ENCODE results near the gene MRPL45.

Gene MRPL45

DNA sequence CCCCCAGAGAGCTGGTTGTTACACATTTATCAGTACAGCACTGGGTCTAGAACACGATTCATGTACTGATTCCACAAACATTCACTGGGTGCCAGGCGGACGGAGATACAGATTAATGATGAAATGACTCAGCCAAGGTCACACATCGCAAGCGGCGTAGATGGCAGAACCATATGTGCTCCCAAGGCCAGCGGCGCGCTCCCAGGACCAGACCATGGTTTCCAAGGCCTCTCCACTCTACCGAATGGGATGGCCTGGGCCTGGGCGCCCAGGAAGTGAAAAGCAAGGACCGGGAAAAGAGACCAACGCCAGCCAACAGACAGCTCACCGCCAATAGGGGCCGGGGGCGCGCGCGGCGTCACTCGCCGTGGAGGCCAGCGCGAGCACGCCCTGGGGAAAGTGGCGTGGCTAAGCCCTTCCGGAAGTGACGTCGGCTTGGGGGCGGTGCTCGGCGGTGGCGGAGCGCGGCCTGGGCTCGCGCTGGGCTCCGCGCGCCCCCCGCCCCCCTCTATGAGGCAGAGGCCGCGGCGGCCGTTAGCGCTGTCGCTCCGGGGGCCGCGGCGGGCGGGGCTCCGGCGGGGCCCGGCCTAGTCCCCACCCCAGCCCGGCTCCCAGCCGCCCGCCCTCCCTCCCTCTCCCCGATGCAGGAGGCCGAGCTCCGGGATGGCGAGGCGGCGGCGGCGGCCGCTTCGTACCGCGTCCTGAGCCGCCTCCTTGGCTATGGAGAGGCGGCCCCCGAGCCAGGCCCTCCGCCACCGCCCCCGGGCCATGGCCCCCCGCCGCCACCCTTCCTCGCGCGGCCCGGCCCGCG is 54.6 kb downstream of the MRPL45 start, which contains the start of gene SOCS7:
TSS of gene SOCS7 (plus strand) at position 433 of the 811 bp plus-strand sequence. CDS start at position 642, 209 bp downstream.
- DNase-seq, result peak; percentile 81

- DNase-seq, result no peak
These were observed 55.5 kb downstream of the MRPL45 start for GRCh38 chr17:38352245-38353085.

- DNase-seq, result no peak
These were observed 56.2 kb downstream of the MRPL45 start for GRCh38 chr17:38353086-38353604.

- no peak for DNase-seq
These were observed 56.7 kb downstream of the MRPL45 start for GRCh38 chr17:38353668-38354067.

DNA sequence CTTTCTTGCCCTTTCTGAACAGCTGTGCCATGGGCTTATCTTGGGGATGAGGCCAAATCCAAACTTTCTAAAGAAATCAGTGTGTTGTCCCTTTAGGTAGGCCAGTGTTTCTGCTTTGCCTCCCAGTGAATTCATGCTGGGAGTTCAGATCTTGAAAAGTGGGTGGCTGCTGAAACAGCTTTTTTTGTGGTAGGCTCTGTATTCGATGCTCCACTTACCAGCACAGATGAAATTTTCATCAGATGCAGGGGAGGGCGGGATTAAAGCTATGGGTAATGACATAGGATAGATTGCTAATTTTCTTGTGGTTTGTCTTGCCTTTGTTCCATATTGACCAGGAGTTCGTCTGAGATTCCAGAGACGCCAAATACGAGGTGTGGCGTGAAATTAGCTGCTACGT is 57.5 kb downstream of the MRPL45 start:
- no peak for DNase-seq

GRCh38 chr17:38355251-38355650 is 58.3 kb downstream of the MRPL45 start:
- no peak for DNase-seq

- no peak for DNase-seq
These were observed 60.6 kb downstream of the MRPL45 start for GRCh38 chr17:38357486-38358123.

DNA sequence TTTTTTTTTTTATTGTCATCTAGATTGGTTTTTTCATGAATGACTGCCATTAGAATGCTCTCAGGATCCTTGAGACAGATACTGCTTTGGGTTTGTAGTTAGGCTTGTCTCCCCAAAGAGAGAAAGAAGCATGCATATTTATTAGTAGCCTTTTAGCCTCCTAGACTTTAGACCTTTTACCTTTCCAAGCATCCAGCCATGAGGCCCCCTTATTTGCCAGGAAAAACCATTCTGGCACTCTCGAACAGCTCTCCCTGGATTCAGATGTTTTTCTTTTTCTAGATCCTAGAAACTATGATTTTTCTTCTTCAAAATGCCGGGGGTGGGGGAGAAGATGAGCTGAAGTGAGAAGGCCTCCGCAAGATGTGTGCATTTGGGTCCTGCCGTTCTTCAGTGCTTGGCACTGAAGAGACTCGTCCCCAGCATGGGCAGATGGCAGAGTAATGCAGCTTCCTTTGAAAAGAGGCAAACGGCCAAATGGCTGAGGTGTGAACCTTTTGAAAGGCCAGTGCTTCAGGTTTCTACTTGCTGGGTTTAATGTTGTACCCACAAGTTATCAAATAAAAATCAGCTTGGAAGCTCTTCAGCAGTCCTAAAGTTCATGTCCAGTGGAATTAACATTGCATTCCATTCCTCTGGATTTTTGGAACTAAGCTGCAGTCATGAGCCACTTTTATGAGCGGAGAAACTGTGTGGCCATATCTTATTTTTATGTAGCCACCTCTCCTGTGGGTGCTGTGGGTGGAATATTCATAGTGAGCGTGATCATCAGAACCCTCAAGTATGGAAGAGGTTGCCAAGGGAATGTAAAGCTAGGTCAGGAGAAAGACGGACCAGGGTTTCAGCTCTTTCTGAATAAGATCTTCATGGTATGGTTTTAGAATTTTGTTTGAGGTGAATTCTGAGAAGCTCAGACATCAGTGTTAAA is 61.9 kb downstream of the MRPL45 start:
- DNase-seq, result no peak

DNA sequence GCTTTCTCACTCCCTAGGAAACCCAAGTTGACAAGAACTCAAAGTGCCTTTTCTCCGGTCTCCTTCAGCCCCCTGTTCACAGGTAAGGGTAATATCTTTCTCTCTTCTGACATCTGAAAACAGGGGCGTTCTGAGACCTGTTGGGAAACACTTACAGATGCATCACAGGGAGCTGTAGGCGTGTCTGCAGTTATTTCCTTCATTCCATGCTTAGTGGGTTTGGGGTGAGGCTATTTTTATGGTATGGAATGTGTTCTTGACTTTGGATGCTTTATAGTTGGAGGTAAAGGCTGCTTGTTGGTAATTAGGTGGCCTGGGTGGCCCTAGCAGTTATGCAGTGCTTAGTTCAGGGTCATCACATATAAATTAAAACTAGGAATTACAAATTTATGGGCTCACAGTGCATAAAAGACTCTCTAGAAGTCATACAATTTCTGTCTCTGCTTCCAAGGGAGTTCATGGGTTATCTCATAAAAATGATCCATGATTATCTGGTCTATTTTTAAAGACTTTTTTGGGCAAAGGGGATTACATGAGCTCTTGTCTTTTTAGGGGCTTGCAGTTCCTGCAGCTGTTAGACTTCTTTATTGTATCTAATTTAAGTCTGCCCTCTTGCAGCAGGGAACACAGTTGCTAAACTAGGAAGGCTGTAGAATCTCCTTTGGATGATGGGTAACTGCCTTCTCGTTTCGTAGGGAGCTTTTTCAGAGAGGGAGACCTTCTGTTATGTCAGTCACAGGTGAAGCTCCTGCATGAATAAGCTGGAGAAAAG is 64.9 kb downstream of the MRPL45 start:
- no peak for DNase-seq

DNA sequence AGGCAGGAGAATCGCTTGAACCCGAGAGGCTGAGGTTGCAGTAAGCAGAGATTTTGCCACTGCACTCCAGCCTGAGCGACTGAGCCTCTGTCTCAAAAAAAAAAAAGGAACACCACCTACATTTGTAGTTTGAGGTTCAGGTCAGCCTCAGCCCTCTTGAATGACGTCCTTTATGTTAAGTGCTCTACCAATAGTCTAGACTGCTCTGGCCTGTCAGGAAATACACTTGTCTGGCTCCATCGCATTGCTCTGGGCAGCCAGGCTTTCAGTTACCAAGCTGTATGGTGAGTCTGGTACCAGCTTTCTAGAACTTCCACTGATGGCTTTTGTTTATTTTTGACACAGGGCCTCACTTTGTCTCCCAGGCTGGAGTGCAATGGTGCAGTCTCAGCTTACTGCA is 66.0 kb downstream of the MRPL45 start:
- no peak for DNase-seq

GRCh38 chr17:38364741-38365140 is 67.8 kb downstream of the MRPL45 start:
- no peak for DNase-seq

DNA sequence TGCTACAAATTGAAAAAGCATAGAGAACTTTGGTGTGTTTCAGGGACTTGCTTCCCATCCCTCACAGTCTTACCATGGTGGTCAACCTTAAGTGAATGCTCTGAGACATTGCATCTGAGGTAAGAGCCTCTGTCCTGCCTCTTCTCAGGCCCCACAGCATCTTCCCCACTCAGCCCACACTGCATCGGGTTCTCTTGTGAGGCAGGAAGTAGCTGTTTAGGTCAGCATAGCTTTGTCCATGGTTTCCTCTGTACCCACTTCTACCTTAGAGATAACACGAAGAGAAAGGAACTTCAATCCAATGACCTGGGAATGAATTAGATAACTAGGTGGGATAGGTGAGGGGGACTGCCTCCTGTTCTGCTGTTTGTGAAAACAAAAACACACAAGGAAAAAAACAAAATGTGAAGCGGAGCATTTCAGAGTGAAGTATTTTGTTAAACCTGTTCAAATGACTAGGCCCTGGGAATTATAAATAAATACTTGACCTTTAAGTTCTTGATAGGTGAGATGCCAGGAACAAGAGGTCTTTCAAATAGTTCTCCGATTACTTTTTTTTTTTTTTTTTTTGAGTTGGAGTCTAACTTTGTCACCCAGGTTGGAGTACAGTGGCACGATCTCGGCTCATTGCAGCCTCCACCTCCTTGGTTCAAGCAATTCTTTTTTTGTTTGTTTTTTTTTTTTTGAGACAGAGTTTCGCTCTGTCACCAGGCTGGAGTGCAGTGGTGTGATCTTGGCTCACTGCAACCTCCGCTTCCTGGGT is 72.3 kb downstream of the MRPL45 start:
- no peak for DNase-seq

All from DMS153 (cell line).